SK-N-SH (cell line): ENCODE data around the gene NAV2. TPM values are rescaled to one million over a fixed set of nuclear protein-coding genes. Genes with fewer than 3 reads are reported as not detected.
A peak's percentile ranks its signal among the peaks of the same experiment; 100 is the strongest.

ENCODE experiments used
- CTCF ChIA-PET: fragments of 300-600, 350-600 bp; formaldehyde crosslinking; extraction: SDS; loops from one replicate; lab custom pipeline; 2021; lab: Yijun Ruan, JAX
- POLR2A ChIA-PET: fragments of 350-600 bp; sonication (Branson Sonifier 250); formaldehyde crosslinking; extraction: SDS; loops from one replicate; lab custom pipeline; 2020; ENCODE audit warnings: antibody characterized with exemption, inconsistent platforms; lab: Yijun Ruan, JAX
- DNase-seq: peaks from one replicate; pipeline ENCODE4 v3.0.0; 2012
- H2AFZ ChIP-seq: fragments of 200-600 bp; sonication (generic); 2 replicates; pipeline ENCODE4 v1.8.1; 2016; ENCODE audit warnings: antibody characterized with exemption, mild to moderate bottlenecking, low read depth
- H3F3A ChIP-seq: fragments of 200-600 bp; sonication (generic); replicated peaks from 2 replicates; pipeline ENCODE3; 2016; ENCODE audit warnings: antibody characterized with exemption, mild to moderate bottlenecking; ENCODE audit not compliant: insufficient read depth
- H3K27ac ChIP-seq, 2 experiments: fragments of 200-500 bp in 1 of 2; fragments of 200-600 bp in 1 of 2; sonication (Bioruptor generic) in 1 of 2; sonication (generic), shearing (Covaris generic) in 1 of 2; 2 replicates each; pipeline versions ENCODE4 v1.5.1 to v1.6.1; 2014 to 2016; ENCODE audit warnings: low read depth in 2 of 2, inconsistent platforms in 1 of 2, low read length in 1 of 2, mild to moderate bottlenecking in 1 of 2, mixed read lengths in 1 of 2
- H3K27me3 ChIP-seq: fragments of 200-600 bp; sonication (generic), shearing (Covaris generic); 2 replicates; pipeline ENCODE4 v1.6.1; 2016; ENCODE audit warnings: mixed run types; ENCODE audit not compliant: insufficient read depth
- H3K36me3 ChIP-seq, 2 experiments: fragments of 200-500 bp in 1 of 2; fragments of 200-600 bp in 1 of 2; sonication (Bioruptor generic) in 1 of 2; sonication (generic) in 1 of 2; replicated peaks in 1 of 2; 2 replicates each; pipeline versions ENCODE3 to v1.5.1; 2014 to 2016; ENCODE audit warnings: low read length in 1 of 2, mild to moderate bottlenecking in 1 of 2; ENCODE audit not compliant: insufficient read depth in 2 of 2, control insufficient read depth in 1 of 2
- H3K4me1 ChIP-seq, 2 experiments: fragments of 200-500 bp in 1 of 2; fragments of 200-600 bp in 1 of 2; sonication (Bioruptor generic) in 1 of 2; sonication (generic), shearing (Covaris generic) in 1 of 2; 2 replicates each; pipeline versions ENCODE4 v1.5.1 to v1.6.1; 2014 to 2016; ENCODE audit warnings: low read depth in 1 of 2, low read length in 1 of 2, mixed run types in 1 of 2; ENCODE audit not compliant: insufficient read depth in 2 of 2, control insufficient read depth in 1 of 2
- H3K4me2 ChIP-seq: fragments of 200-600 bp; sonication (generic), shearing (Covaris generic); 2 replicates; pipeline ENCODE4 v1.6.1; 2017; ENCODE audit warnings: mixed run types
- H3K4me3 ChIP-seq, 2 experiments: fragments of 200-500 bp in 1 of 2; fragments of 200-600 bp in 1 of 2; sonication (Bioruptor generic) in 1 of 2; sonication (generic), shearing (Covaris generic) in 1 of 2; 2 replicates each; pipeline versions ENCODE4 v1.5.1 to v1.8.1; 2014 to 2016; ENCODE audit warnings: low read depth in 2 of 2, inconsistent platforms in 1 of 2, low read length in 1 of 2, mild to moderate bottlenecking in 1 of 2, mixed read lengths in 1 of 2, moderate library complexity in 1 of 2
- H3K79me2 ChIP-seq: fragments of 200-600 bp; sonication (generic); 2 replicates; pipeline ENCODE4 v1.8.1; 2017; ENCODE audit warnings: mild to moderate bottlenecking; ENCODE audit not compliant: insufficient read depth
- H3K9ac ChIP-seq: fragments of 200-600 bp; sonication (generic); 2 replicates; pipeline ENCODE4 v1.6.1; 2017; ENCODE audit warnings: mixed run types
- H3K9me2 ChIP-seq: fragments of 200-600 bp; sonication (generic); 2 replicates; pipeline ENCODE4 v1.6.1; 2017; ENCODE audit warnings: mixed run types
- H3K9me3 ChIP-seq: fragments of 200-600 bp; sonication (generic); 2 replicates; pipeline ENCODE4 v1.6.1; 2017; ENCODE audit warnings: mixed run types, mild to moderate bottlenecking, moderate library complexity
- H4K20me1 ChIP-seq: fragments of 200-600 bp; sonication (generic); 2 replicates; pipeline ENCODE4 v1.6.1; 2017; ENCODE audit warnings: mild to moderate bottlenecking, mixed run types; ENCODE audit not compliant: insufficient read depth
- CHD2 ChIP-seq: fragments of 150-350 bp; IDR thresholded peaks from 2 replicates; pipeline ENCODE4 v1.6.1; 2018; ENCODE audit warnings: low read length; ENCODE audit not compliant: partially characterized antibody
- ELF1 ChIP-seq: IDR thresholded peaks from 2 replicates; pipeline ENCODE4 v1.4.0; 2012
- EP300 ChIP-seq, 2 experiments: IDR thresholded peaks; 2 replicates each; pipeline versions ENCODE4 v1.4.0 to v1.6.1; 2012; ENCODE audit warnings: borderline replicate concordance in 1 of 2, low read depth in 1 of 2, low read length in 1 of 2
- FOSL2 ChIP-seq: IDR thresholded peaks from 2 replicates; pipeline ENCODE4 v1.4.0; 2012; ENCODE audit warnings: low read depth, mild to moderate bottlenecking, moderate library complexity, borderline replicate concordance
- FOXJ3 ChIP-seq: sonication (generic); formaldehyde crosslinking; IDR thresholded peaks from 2 replicates; pipeline ENCODE4 v1.5.1; 2020; ENCODE audit warnings: mild to moderate bottlenecking, missing genetic modification reagents
- FOXM1 ChIP-seq: IDR thresholded peaks from 2 replicates; pipeline ENCODE4 v1.4.0; 2012; ENCODE audit warnings: low read depth, mild to moderate bottlenecking
- GABPA ChIP-seq: IDR thresholded peaks from 2 replicates; pipeline ENCODE4 v1.4.0; 2012; ENCODE audit warnings: low read depth, mild to moderate bottlenecking
- GATA2 ChIP-seq: sonication (generic); formaldehyde crosslinking; IDR thresholded peaks from 2 replicates; pipeline ENCODE4 v1.5.0; 2020; ENCODE audit warnings: mild to moderate bottlenecking, missing genetic modification reagents
- JUND ChIP-seq: IDR thresholded peaks from 2 replicates; pipeline ENCODE4 v1.4.0; 2012
- MEF2A ChIP-seq: IDR thresholded peaks from 2 replicates; pipeline ENCODE4 v1.4.0; 2012; ENCODE audit warnings: low read depth, borderline replicate concordance
- MXI1 ChIP-seq: IDR thresholded peaks from 2 replicates; pipeline ENCODE4 v1.6.1; 2012; ENCODE audit warnings: mild to moderate bottlenecking, low read depth, low read length, improper control_type of control experiment
- NFIC ChIP-seq: IDR thresholded peaks from 2 replicates; pipeline ENCODE4 v1.4.0; 2012; ENCODE audit warnings: borderline replicate concordance
- NRF1 ChIP-seq: IDR thresholded peaks from 2 replicates; pipeline ENCODE4 v1.6.1; 2012; ENCODE audit warnings: low read depth, mild to moderate bottlenecking, low read length
- POLR2AphosphoS5 ChIP-seq: IDR thresholded peaks from 2 replicates; pipeline ENCODE4 v1.6.1; 2012; ENCODE audit warnings: low read depth, low read length
- RAD21 ChIP-seq: IDR thresholded peaks from 2 replicates; pipeline ENCODE4 v1.6.1; 2012; ENCODE audit warnings: mild to moderate bottlenecking, low read length
- RCOR1 ChIP-seq: fragments of 150-350 bp; IDR thresholded peaks from 2 replicates; pipeline ENCODE4 v1.6.1; 2017; ENCODE audit warnings: antibody characterized with exemption, low read length
- RXRA ChIP-seq: IDR thresholded peaks from 2 replicates; pipeline ENCODE4 v1.4.0; 2012; ENCODE audit warnings: low read depth, mild to moderate bottlenecking, borderline replicate concordance
- SIN3A ChIP-seq: IDR thresholded peaks from 2 replicates; pipeline ENCODE4 v1.6.1; 2012; ENCODE audit warnings: low read depth, mild to moderate bottlenecking, low read length, moderate library complexity, borderline replicate concordance
- SMC3 ChIP-seq: IDR thresholded peaks from 2 replicates; pipeline ENCODE4 v1.6.1; 2012; ENCODE audit warnings: low read depth, low read length, improper control_type of control experiment
- TCF12 ChIP-seq: IDR thresholded peaks from 2 replicates; pipeline ENCODE4 v1.4.0; 2012
- TEAD4 ChIP-seq: IDR thresholded peaks from 2 replicates; pipeline ENCODE4 v1.4.0; 2012; ENCODE audit warnings: mild to moderate bottlenecking, borderline replicate concordance; ENCODE audit not compliant: insufficient read depth
- YY1 ChIP-seq: IDR thresholded peaks from 2 replicates; pipeline ENCODE4 v1.4.0; 2012; ENCODE audit warnings: low read depth, mild to moderate bottlenecking
- WGBS: methylation state at CpG from one replicate; pipeline ENCODE4 v1.1.6; 2017; ENCODE audit warnings: low lambda C conversion rate; 5-methylcytosine and 5-hydroxymethylcytosine counted together
- polyA plus RNA-seq, 3 experiments: library from polyadenylated mRNA; depleted of rRNA; stranded (reverse); fragments of >200 nt; gene quantifications; 2 replicates each; pipeline ENCODE4 v1.2.3, GENCODE V29; 2012
- TF ChIP-seq, protein P1 (sequence below): fragments of 200-600 bp; sonication (generic); IDR thresholded peaks from 2 replicates; pipeline ENCODE4 v1.6.1; 2017; ENCODE audit warnings: antibody characterized with exemption, mild to moderate bottlenecking, moderate library complexity
- TF ChIP-seq, protein P2 (sequence below): fragments of 150-350 bp; IDR thresholded peaks from 2 replicates; pipeline ENCODE4 v1.6.1; 2017; ENCODE audit warnings: antibody characterized with exemption, low read length, low read depth, borderline replicate concordance
- TF ChIP-seq, protein P3 (sequence below): IDR thresholded peaks from 2 replicates; pipeline ENCODE4 v1.4.0; 2012; ENCODE audit warnings: low read depth, borderline replicate concordance
- TF ChIP-seq, protein P4 (sequence below): IDR thresholded peaks from 2 replicates; pipeline ENCODE4 v1.4.0; 2012; ENCODE audit warnings: low read depth
- TF ChIP-seq, protein P5 (sequence below): IDR thresholded peaks from 2 replicates; pipeline ENCODE4 v1.4.0; 2012; ENCODE audit warnings: low read depth, borderline replicate concordance
- TF ChIP-seq, protein P6 (sequence below): IDR thresholded peaks from 2 replicates; pipeline ENCODE4; 2012

Gene NAV2
- polyA plus RNA-seq, 1 of the 3 experiments (the other 2 are of a cell fraction), result 26.2 TPM

DNA sequence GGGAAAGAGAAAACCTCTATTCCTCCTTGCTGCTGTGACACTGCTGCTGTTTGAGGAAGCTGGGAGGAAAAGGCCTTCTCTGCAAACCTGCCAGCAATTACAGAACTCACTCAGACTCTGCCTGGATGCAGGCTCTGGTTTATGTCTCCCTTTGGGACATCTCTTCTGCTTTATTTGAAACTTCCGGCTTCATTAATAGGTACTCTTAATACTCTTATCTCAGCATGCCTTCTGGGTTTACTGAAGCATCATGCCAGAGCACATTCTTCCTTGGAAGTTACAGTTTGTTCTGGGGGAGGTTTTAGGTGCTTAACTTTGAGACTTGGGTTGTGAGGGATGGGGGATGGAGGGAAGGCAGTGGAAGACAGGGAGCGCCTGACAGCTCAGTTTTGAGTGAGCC lies 79.9 kb downstream of the NAV2 start:
- Histone ChIP-seq H3K4me3 (no peak overlapping the region), H3K4me1 (peaks cover 0 to 58% of the 10 kb centered on the region in 2 experiments; a peak in 3 of 4 replicates), H3K9me2 (no peaks in the 10 kb centered on the region), H2AFZ (no peak overlapping the region), H3K27ac (peak overlapping the region in 1 of 2 experiments; percentile 88; a peak in 3 of 4 replicates), H3K9ac (no peak overlapping the region), H3F3A (peaks cover 6% of the 10 kb centered on the region), H3K36me3 (peaks cover 3 to 15% of the 10 kb centered on the region in 2 experiments), H3K4me2 (no peak overlapping the region; the same call in 1 of the 2 replicates), H3K9me3 (no peaks in the 10 kb centered on the region), H4K20me1 (peaks cover 100% of the 10 kb centered on the region), H3K79me2 (peaks cover 100% of the 10 kb centered on the region), H3K27me3 (no peaks in the 10 kb centered on the region)
- peak; percentile 67 for DNase-seq
- whole genome bisulfite sequencing, result 55% methylated on average over 2 of the region's 2 CpGs
- ChIA-PET POLR2A (no interaction called here), CTCF (interaction anchor here (0.9 to 2.0 kb wide), 4 partner anchors 8 to 235 kb away, joined by 4 to 8 read pairs (median 5); no protein-coding TSS in a partner anchor)
- TF ChIP-seq FOSL2, result no peak
- no peak for TF ChIP-seq FOXM1
- TF ChIP-seq NRF1, result no peak
- peak; percentile 44; the same call in 1 of the 2 replicates for TF ChIP-seq MXI1
- peak; percentile 89 for TF ChIP-seq GATA2 (CRISPR knock-in tag)
- TF ChIP-seq, protein P1, sequence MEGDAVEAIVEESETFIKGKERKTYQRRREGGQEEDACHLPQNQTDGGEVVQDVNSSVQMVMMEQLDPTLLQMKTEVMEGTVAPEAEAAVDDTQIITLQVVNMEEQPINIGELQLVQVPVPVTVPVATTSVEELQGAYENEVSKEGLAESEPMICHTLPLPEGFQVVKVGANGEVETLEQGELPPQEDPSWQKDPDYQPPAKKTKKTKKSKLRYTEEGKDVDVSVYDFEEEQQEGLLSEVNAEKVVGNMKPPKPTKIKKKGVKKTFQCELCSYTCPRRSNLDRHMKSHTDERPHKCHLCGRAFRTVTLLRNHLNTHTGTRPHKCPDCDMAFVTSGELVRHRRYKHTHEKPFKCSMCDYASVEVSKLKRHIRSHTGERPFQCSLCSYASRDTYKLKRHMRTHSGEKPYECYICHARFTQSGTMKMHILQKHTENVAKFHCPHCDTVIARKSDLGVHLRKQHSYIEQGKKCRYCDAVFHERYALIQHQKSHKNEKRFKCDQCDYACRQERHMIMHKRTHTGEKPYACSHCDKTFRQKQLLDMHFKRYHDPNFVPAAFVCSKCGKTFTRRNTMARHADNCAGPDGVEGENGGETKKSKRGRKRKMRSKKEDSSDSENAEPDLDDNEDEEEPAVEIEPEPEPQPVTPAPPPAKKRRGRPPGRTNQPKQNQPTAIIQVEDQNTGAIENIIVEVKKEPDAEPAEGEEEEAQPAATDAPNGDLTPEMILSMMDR, result no peak
- peak; percentile 84 for TF ChIP-seq TCF12
- peak; percentile 98 for TF ChIP-seq RCOR1
- no peak for TF ChIP-seq GABPA
- TF ChIP-seq SIN3A, result no peak
- TF ChIP-seq, protein P2, sequence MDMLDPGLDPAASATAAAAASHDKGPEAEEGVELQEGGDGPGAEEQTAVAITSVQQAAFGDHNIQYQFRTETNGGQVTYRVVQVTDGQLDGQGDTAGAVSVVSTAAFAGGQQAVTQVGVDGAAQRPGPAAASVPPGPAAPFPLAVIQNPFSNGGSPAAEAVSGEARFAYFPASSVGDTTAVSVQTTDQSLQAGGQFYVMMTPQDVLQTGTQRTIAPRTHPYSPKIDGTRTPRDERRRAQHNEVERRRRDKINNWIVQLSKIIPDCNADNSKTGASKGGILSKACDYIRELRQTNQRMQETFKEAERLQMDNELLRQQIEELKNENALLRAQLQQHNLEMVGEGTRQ, result no peak
- TF ChIP-seq, protein P3, sequence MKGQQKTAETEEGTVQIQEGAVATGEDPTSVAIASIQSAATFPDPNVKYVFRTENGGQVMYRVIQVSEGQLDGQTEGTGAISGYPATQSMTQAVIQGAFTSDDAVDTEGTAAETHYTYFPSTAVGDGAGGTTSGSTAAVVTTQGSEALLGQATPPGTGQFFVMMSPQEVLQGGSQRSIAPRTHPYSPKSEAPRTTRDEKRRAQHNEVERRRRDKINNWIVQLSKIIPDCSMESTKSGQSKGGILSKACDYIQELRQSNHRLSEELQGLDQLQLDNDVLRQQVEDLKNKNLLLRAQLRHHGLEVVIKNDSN, result no peak
- TF ChIP-seq MEF2A, result no peak
- no peak; the same call in 1 of the 2 replicates for TF ChIP-seq NFIC
- peak; percentile 13 for TF ChIP-seq RAD21
- no peak for TF ChIP-seq RXRA
- peak; percentile 88 for TF ChIP-seq POLR2AphosphoS5
- TF ChIP-seq JUND, result 0 out of 2 replicates have a peak, but pooled peaks have one; percentile 10
- no peak for TF ChIP-seq TEAD4
- peak in 1 of 2 experiments; percentile 94; a peak in 2 of 4 replicates for TF ChIP-seq EP300 (IDR thresholded peaks at IDR 0.05; ENCODE audit: borderline replicate concordance in 1 of 2, low read depth in 1 of 2, low read length in 1 of 2)
- no peak for TF ChIP-seq SMC3
- TF ChIP-seq, protein P4, sequence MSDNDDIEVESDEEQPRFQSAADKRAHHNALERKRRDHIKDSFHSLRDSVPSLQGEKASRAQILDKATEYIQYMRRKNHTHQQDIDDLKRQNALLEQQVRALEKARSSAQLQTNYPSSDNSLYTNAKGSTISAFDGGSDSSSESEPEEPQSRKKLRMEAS, result no peak
- TF ChIP-seq FOXJ3 (CRISPR knock-in tag), result peak; percentile 77; the same call in 1 of the 2 replicates
- peak; percentile 61 for TF ChIP-seq CHD2
- TF ChIP-seq, protein P5, sequence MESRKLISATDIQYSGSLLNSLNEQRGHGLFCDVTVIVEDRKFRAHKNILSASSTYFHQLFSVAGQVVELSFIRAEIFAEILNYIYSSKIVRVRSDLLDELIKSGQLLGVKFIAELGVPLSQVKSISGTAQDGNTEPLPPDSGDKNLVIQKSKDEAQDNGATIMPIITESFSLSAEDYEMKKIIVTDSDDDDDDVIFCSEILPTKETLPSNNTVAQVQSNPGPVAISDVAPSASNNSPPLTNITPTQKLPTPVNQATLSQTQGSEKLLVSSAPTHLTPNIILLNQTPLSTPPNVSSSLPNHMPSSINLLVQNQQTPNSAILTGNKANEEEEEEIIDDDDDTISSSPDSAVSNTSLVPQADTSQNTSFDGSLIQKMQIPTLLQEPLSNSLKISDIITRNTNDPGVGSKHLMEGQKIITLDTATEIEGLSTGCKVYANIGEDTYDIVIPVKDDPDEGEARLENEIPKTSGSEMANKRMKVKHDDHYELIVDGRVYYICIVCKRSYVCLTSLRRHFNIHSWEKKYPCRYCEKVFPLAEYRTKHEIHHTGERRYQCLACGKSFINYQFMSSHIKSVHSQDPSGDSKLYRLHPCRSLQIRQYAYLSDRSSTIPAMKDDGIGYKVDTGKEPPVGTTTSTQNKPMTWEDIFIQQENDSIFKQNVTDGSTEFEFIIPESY, result no peak
- TF ChIP-seq, protein P6, sequence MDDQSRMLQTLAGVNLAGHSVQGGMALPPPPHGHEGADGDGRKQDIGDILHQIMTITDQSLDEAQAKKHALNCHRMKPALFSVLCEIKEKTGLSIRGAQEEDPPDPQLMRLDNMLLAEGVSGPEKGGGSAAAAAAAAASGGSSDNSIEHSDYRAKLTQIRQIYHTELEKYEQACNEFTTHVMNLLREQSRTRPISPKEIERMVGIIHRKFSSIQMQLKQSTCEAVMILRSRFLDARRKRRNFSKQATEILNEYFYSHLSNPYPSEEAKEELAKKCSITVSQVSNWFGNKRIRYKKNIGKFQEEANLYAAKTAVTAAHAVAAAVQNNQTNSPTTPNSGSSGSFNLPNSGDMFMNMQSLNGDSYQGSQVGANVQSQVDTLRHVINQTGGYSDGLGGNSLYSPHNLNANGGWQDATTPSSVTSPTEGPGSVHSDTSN, result peak; percentile 53
- TF ChIP-seq ELF1, result no peak
- no peak for TF ChIP-seq YY1
